ENCODE data around the gene KCNQ1. TPM values are rescaled to one million over a fixed set of nuclear protein-coding genes. Genes with fewer than 3 reads are reported as not detected.

KCNQ1 gene
- polyA plus RNA-seq, 1 donor from 2014 or later: not detected

- H2AFZ ChIP-seq (ENCODE audit: low read depth, low read length): no peak overlapping the region
- H3K4me2 ChIP-seq (ENCODE audit: low read length): no peak overlapping the region
- H3K79me2 ChIP-seq (replicated peaks; ENCODE audit: insufficient read depth, low read length): no peaks in the 10 kb centered on the region
- H3F3A ChIP-seq (ENCODE audit: insufficient read depth, low read length, poor library complexity, severe bottlenecking): no peaks in the 10 kb centered on the region
- H3K36me3 ChIP-seq (ENCODE audit: insufficient read depth, low read length): no peaks in the 10 kb centered on the region
- TF ChIP-seq TAF1 (IDR thresholded peaks at IDR 0.05; ENCODE audit: low read depth): no peak
- no peak for TF ChIP-seq RAD21 (conservative IDR thresholded peaks at IDR 0.05)
- no peak for TF ChIP-seq EZH2 (IDR thresholded peaks at IDR 0.05; ENCODE audit: borderline replicate concordance, insufficient read depth, low read length, poor library complexity, severe bottlenecking)
- H3K9me2 ChIP-seq (ENCODE audit: insufficient read depth, low read length): no peaks in the 10 kb centered on the region
- H3K9me3 ChIP-seq (ENCODE audit: low read length): no peaks in the 10 kb centered on the region
- peaks cover 25% of the 10 kb centered on the region for H3K27me3 ChIP-seq (ENCODE audit: insufficient read depth, low read depth, low read length)
- H3K27ac ChIP-seq (ENCODE audit: low read length): no peak overlapping the region
- no peak overlapping the region for H3K4me3 ChIP-seq (ENCODE audit: low read length)
- H3K9ac ChIP-seq (ENCODE audit: low read length): no peak overlapping the region
- H4K20me1 ChIP-seq (ENCODE audit: insufficient read depth): no peaks in the 10 kb centered on the region
Observed at GRCh38 chr11:2449548-2450320, 4.9 kb downstream of the KCNQ1 start.

DNA sequence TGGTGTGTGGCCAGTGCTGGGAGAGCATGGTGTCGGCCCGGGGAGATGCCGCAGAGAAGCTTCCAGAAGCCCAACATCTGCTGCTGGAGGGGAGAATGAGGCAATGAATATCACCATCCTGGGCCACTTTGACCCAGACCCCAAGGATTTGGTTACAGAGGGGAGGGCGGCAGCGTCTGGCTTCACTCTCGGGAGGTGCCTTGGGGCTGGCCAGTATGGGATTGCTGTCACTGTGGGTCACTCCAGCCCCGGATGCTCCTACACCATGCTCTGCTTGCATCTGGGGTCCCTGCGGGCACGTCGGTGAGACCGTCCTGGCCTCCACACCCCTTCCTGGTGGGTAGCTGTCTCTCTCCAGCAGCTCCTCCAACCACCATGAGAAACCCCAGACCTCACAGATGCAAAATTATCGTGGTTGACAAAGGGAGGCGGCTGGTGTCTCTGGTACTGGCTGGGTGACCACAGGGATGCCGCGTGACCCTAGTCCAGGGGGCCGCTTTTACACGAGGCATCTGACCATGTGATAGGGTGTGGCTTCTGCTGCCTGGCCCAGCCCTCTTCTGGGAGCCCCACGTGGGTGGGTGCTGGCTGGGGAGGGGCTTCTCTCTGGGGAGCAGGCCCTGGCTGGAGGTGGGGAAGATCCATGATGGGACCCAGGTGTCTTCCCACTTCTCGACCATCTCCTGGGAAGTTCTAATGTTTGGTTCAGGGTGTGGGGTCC is 5.7 kb downstream of the KCNQ1 start:
- peaks cover 22% of the 10 kb centered on the region for H3K27me3 ChIP-seq (ENCODE audit: insufficient read depth, low read depth, low read length)
- H3F3A ChIP-seq (ENCODE audit: insufficient read depth, low read length, poor library complexity, severe bottlenecking): no peaks in the 10 kb centered on the region
- no peak for TF ChIP-seq EZH2 (IDR thresholded peaks at IDR 0.05; ENCODE audit: borderline replicate concordance, insufficient read depth, low read length, poor library complexity, severe bottlenecking)
- TF ChIP-seq, protein P1, sequence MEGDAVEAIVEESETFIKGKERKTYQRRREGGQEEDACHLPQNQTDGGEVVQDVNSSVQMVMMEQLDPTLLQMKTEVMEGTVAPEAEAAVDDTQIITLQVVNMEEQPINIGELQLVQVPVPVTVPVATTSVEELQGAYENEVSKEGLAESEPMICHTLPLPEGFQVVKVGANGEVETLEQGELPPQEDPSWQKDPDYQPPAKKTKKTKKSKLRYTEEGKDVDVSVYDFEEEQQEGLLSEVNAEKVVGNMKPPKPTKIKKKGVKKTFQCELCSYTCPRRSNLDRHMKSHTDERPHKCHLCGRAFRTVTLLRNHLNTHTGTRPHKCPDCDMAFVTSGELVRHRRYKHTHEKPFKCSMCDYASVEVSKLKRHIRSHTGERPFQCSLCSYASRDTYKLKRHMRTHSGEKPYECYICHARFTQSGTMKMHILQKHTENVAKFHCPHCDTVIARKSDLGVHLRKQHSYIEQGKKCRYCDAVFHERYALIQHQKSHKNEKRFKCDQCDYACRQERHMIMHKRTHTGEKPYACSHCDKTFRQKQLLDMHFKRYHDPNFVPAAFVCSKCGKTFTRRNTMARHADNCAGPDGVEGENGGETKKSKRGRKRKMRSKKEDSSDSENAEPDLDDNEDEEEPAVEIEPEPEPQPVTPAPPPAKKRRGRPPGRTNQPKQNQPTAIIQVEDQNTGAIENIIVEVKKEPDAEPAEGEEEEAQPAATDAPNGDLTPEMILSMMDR (IDR thresholded peaks at IDR 0.05; ENCODE audit: poor library complexity, severe bottlenecking): no peak
- TF ChIP-seq MXI1 (conservative IDR thresholded peaks at IDR 0.05; ENCODE audit: poor library complexity, severe bottlenecking): no peak
- no peak for TF ChIP-seq SMC3 (conservative IDR thresholded peaks at IDR 0.05; ENCODE audit: poor library complexity)
- TF ChIP-seq EP300 (conservative IDR thresholded peaks at IDR 0.05; ENCODE audit: poor library complexity, severe bottlenecking): no peak
- TF ChIP-seq RAD21 (conservative IDR thresholded peaks at IDR 0.05): no peak
- TF ChIP-seq REST (IDR thresholded peaks at IDR 0.05; ENCODE audit: borderline replicate concordance): no peak
- TF ChIP-seq POLR2AphosphoS5 (IDR thresholded peaks at IDR 0.05): no peak
- TF ChIP-seq TAF1 (IDR thresholded peaks at IDR 0.05; ENCODE audit: low read depth): no peak
- H3K79me2 ChIP-seq (replicated peaks; ENCODE audit: insufficient read depth, low read length): no peaks in the 10 kb centered on the region
- no peaks in the 10 kb centered on the region for H3K36me3 ChIP-seq (ENCODE audit: insufficient read depth, low read length)
- no peak overlapping the region for H3K27ac ChIP-seq (ENCODE audit: low read length)
- no peaks in the 10 kb centered on the region for H3K9me3 ChIP-seq (ENCODE audit: low read length)
- H3K9me2 ChIP-seq (ENCODE audit: insufficient read depth, low read length): no peaks in the 10 kb centered on the region
- no peak overlapping the region for H3K4me2 ChIP-seq (ENCODE audit: low read length)
- no peak overlapping the region for H3K4me3 ChIP-seq (ENCODE audit: low read length)
- H4K20me1 ChIP-seq (ENCODE audit: insufficient read depth): no peaks in the 10 kb centered on the region
- no peak overlapping the region for H3K9ac ChIP-seq (ENCODE audit: low read length)
- no peak overlapping the region for H2AFZ ChIP-seq (ENCODE audit: low read depth, low read length)

Data from neural cell (in vitro differentiated cells).